ENCODE measurements around the gene CSPG4. TPM values are rescaled to one million over a fixed set of nuclear protein-coding genes. Genes with fewer than 3 reads are reported as not detected.

CSPG4 gene
- total and polyA plus RNA-seq, 2 of the 13 experiments (the other 11 are each of a cell fraction or from before 2014, with no cell fraction given): 0.01 to 0.04 TPM

- TF ChIP-seq GMEB1 (CRISPR knock-in tag; IDR thresholded peaks at IDR 0.05; ENCODE audit: borderline replicate concordance) (peak; percentile 40; the same call in 1 of the 2 replicates), ELF3 (CRISPR knock-in tag; IDR thresholded peaks at IDR 0.05) (0 out of 2 replicates have a peak, but pooled peaks have one; percentile 43), KAT8 (CRISPR knock-in tag; IDR thresholded peaks at IDR 0.05) (peak; percentile 87), BORCS8-MEF2B (CRISPR knock-in tag; IDR thresholded peaks at IDR 0.05) (no peak), YEATS2 (CRISPR knock-in tag; IDR thresholded peaks at IDR 0.05; ENCODE audit: borderline replicate concordance) (peak; percentile 67; the same call in 1 of the 2 replicates), SOX13 (IDR thresholded peaks at IDR 0.05) (no peak), SOX13 (CRISPR knock-in tag; conservative IDR thresholded peaks at IDR 0.05 in 1 of 2, IDR thresholded peaks at IDR 0.05 in 1 of 2) (no peak), HNF4G (IDR thresholded peaks at IDR 0.05; ENCODE audit: borderline replicate concordance, low read depth, low read length) (no peak), HNF4G (CRISPR knock-in tag; IDR thresholded peaks at IDR 0.05; ENCODE audit: borderline replicate concordance, low read depth) (no peak), PHF21A (CRISPR knock-in tag; IDR thresholded peaks at IDR 0.05) (peak; percentile 59; the same call in 1 of the 2 replicates), ZNF782 (CRISPR knock-in tag; IDR thresholded peaks at IDR 0.05; ENCODE audit: borderline replicate concordance) (no peak), FOXA3 (CRISPR knock-in tag; IDR thresholded peaks at IDR 0.05) (peak; percentile 30; the same call in 1 of the 2 replicates), SRSF1 (optimal IDR thresholded peaks at IDR 0.05; ENCODE audit: low read depth, low read length) (peak; percentile 62), HIVEP1 (CRISPR knock-in tag; IDR thresholded peaks at IDR 0.05) (peak; percentile 56; the same call in 1 of the 2 replicates), RBAK (CRISPR knock-in tag; IDR thresholded peaks at IDR 0.05) (no peak), ZBTB20 (CRISPR knock-in tag; IDR thresholded peaks at IDR 0.05; ENCODE audit: borderline replicate concordance, low read depth) (no peak)
- TF ChIP-seq, protein P1, sequence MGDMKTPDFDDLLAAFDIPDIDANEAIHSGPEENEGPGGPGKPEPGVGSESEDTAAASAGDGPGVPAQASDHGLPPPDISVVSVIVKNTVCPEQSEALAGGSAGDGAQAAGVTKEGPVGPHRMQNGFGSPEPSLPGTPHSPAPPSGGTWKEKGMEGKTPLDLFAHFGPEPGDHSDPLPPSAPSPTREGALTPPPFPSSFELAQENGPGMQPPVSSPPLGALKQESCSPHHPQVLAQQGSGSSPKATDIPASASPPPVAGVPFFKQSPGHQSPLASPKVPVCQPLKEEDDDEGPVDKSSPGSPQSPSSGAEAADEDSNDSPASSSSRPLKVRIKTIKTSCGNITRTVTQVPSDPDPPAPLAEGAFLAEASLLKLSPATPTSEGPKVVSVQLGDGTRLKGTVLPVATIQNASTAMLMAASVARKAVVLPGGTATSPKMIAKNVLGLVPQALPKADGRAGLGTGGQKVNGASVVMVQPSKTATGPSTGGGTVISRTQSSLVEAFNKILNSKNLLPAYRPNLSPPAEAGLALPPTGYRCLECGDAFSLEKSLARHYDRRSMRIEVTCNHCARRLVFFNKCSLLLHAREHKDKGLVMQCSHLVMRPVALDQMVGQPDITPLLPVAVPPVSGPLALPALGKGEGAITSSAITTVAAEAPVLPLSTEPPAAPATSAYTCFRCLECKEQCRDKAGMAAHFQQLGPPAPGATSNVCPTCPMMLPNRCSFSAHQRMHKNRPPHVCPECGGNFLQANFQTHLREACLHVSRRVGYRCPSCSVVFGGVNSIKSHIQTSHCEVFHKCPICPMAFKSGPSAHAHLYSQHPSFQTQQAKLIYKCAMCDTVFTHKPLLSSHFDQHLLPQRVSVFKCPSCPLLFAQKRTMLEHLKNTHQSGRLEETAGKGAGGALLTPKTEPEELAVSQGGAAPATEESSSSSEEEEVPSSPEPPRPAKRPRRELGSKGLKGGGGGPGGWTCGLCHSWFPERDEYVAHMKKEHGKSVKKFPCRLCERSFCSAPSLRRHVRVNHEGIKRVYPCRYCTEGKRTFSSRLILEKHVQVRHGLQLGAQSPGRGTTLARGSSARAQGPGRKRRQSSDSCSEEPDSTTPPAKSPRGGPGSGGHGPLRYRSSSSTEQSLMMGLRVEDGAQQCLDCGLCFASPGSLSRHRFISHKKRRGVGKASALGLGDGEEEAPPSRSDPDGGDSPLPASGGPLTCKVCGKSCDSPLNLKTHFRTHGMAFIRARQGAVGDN (CRISPR knock-in tag; IDR thresholded peaks at IDR 0.05): peak; percentile 96
- TF ChIP-seq, protein P2, sequence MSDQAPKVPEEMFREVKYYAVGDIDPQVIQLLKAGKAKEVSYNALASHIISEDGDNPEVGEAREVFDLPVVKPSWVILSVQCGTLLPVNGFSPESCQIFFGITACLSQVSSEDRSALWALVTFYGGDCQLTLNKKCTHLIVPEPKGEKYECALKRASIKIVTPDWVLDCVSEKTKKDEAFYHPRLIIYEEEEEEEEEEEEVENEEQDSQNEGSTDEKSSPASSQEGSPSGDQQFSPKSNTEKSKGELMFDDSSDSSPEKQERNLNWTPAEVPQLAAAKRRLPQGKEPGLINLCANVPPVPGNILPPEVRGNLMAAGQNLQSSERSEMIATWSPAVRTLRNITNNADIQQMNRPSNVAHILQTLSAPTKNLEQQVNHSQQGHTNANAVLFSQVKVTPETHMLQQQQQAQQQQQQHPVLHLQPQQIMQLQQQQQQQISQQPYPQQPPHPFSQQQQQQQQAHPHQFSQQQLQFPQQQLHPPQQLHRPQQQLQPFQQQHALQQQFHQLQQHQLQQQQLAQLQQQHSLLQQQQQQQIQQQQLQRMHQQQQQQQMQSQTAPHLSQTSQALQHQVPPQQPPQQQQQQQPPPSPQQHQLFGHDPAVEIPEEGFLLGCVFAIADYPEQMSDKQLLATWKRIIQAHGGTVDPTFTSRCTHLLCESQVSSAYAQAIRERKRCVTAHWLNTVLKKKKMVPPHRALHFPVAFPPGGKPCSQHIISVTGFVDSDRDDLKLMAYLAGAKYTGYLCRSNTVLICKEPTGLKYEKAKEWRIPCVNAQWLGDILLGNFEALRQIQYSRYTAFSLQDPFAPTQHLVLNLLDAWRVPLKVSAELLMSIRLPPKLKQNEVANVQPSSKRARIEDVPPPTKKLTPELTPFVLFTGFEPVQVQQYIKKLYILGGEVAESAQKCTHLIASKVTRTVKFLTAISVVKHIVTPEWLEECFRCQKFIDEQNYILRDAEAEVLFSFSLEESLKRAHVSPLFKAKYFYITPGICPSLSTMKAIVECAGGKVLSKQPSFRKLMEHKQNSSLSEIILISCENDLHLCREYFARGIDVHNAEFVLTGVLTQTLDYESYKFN (CRISPR knock-in tag; conservative IDR thresholded peaks at IDR 0.05): 0 out of 2 replicates have a peak, but pooled peaks have one; percentile 32
These were observed 45.6 kb upstream of the CSPG4 start (continued) for GRCh38 chr15:75758071-75758872.

All from HepG2 (cell line).